HG03196 (cell line): Measurements from ENCODE around the gene NT5C1B.
"Not testable (repeated sequence)": the region's sequence is repeated elsewhere in the genome, so short reads cannot be mapped to it uniquely, and the experiment has no call there.

Source experiments
- ATAC-seq: cut with Tn5 transposase; IDR thresholded peaks from one replicate; pipeline ENCODE4 v1.9.1; 2021; ENCODE audit not compliant: unreplicated experiment

Gene NT5C1B

DNA sequence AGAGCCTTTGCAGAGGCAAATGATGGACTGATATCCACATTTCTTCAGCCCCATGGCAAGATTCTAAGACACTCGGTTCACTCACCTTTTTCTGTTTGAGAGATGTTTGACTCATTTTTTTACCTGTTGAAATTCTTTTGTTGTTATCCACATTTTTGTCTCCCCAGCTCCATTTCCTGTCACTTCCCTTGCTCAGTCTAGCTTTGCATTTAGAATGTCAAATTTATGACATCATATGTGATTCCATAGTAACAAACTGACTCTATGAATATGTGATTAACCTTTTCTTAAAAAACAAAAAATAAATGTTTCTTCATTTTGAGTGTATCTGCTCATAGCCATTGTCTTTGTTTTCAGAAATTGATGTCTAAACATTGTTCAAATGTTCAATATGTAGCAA is at the start of gene NT5C1B:
Gene NT5C1B, minus strand, starts transcription at position 216 of the 400 bp plus-strand sequence. Its CDS starts 101 bp downstream, at position 115.
- ATAC-seq, result no peak

DNA sequence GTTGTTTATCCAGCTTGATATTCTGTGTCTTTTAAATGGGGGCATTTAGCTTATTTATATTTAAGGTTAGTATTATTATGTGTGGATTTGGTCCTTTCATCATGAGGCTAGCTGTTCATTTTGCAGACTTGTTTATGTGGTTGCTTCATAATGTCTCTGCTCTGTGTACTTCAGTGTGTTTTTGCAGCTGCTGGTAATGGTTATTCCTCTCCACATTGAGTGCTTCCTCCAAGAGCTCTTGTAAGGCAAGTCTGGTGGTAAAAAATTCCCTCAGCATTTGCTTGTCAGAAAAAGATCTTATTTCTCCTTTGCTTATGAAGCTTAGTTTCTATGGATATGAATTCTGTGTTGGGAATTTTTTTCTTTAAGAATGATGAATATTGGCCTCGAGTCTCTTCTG is 47.8 kb upstream of the NT5C1B start:
- ATAC-seq, result no peak

DNA sequence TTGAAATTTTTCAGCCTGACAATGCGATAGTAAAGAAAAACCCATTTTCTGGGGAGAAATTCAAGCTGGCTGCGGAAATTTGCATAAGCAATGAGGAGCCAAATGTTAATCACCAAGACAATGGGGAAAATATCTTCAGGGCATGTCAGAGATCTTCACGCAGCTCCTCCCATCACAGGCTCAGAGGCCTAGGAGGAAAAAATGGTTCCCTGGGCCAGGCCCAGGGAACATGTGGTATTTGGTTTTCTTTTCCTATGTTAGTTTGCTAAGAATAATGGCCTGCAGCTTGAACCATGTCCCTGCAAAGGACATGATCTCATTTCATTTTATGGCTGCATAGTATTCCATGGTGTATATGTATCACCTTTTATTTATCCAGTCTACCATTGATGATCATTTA is 43.3 kb upstream of the NT5C1B start:
- not testable (repeated sequence) for ATAC-seq

DNA sequence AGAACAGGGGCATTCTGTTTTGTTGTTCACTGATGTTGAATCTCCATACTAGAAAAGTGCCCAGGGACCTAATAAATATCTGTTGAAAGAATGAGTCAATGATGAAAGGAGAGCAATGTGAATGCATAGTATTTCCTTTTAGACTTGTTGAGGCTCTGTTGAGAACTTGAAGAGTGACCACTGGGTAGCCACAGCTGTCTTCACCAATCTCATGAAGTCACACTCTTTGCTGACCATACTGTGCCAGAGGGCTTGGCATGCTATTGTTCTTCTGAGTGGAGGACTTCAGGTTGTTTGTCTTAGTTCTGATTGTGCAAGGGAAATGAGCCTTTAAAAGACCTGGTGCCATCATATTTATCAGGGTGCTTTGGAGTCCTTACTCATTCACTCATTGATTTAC is 41.6 kb upstream of the NT5C1B start:
- no peak for ATAC-seq

DNA sequence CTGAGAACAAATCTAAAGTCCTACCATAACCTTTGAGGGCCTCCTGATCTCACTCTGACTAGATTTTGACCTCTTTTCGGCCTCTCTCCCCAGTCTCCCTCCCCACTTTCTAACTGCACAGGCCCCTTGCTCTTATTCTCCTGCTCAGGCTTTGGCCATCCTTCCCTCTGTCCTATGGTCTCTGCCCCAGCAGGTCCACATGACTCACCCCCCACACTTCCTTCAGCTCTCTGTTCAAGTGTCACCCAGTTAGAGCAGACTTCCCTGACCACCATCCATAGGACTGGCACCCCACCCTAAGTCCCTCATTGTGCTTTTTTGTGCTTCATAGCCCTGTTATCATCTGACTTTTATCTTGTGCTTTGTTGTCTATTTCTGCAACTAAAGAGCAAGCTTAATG is 41.2 kb upstream of the NT5C1B start:
- no peak for ATAC-seq

DNA sequence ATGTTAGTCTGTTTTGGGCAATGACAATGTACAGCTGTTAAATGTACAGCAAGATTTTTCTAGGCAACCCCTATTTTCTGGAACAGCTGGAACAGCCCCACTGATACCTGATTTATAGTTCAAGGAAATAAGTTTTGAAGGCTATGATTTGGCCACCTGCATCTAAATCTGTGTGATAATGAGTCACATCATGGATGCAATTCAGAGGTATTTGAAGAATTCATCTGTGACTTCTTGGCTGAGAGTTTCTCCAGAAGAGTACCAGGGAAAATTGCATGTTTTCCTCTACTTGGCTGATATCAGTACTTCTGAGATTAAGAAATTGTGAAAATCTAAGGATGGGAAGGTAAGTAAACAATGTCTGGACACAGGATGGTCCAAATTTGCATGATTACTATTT is 40.7 kb upstream of the NT5C1B start:
- no peak for ATAC-seq

DNA sequence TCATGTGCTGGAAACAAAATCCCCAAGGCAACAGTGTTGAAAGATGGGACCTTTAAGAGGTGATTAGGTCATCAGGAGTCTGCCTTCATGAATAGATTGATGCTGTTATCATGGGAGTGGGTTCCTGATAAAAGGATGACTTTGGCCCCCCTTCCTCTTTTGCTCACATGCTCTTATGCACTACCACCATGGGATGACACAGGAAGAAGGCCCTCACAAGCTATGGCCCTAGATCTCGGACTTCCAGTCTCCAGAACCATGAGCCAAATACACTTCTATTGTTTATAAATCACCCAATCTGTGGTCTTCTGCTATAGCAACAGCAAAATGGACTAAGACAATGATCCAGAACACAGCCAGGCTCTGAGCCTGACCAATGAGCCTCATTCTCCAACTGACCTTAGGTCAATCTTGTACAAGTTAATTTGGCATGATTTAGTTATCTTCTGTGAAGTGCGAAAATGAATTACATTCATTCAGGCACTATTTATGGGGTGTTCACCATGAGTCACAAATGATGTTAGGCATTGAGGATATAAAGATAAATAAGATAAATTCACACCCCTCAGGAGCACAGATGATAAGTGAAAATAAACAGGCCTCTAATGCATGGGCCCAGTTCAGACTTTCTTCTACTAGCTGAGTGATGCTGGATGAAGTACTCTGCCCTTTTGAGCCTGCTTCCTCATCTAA is 37.7 kb upstream of the NT5C1B start:
- no peak for ATAC-seq

DNA sequence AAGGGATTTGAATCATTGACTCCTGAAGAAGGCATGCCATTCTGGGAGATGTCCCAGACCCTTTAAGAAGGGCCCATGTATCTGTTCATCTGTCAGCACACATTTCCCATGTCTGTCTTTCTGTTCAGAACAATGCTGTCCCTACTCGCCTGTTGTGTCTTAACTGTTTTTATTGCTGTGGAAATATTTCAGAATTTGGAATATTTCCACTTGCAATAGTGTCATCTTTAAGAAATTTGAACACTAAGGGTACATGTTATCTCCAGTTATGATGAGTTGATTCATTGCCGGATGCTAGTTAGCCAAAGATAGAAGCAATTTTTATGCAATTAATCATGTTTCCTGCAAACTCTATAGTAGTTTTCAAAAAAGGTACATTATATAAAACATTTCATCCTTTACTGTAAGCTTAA is 36.9 kb upstream of the NT5C1B start:
- no peak for ATAC-seq

DNA sequence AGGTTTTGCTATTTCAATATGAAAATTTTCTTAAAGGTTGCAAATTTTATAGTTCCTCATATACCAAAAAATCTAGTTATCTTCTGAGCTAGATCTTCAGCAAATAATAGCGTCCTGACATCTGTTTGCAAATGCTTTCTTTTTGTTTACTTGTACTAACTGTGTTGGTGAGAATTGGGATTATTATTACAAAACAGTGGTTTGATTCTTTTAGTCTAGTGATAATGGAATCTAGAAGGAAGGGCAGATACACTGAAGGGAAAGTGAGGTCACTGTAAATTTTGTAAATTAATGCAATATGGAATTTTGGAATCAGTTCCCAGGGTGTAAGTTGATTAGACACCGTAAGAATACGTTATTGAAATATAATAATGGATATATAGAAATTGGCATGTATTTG is 36.2 kb upstream of the NT5C1B start:
- ATAC-seq, result no peak

DNA sequence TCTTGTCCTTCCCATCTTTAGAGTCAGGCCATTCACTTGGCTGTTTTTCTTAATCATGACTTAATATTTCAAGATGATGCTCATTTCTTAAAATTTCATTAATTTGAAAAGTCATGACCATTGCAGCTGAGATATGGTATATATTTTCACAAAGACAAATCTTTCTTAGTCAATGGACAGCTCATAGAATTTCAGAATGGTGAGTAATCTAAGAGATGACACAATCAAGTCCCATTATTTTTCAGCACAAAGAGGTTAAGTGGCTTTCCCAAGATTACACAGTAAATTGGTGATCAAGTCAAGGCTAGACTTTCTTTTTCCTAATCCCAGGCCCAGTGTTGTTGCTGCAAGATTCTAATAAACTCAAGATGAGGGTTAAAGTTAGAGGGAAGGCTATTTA is 34.4 kb upstream of the NT5C1B start:
- no peak for ATAC-seq

DNA sequence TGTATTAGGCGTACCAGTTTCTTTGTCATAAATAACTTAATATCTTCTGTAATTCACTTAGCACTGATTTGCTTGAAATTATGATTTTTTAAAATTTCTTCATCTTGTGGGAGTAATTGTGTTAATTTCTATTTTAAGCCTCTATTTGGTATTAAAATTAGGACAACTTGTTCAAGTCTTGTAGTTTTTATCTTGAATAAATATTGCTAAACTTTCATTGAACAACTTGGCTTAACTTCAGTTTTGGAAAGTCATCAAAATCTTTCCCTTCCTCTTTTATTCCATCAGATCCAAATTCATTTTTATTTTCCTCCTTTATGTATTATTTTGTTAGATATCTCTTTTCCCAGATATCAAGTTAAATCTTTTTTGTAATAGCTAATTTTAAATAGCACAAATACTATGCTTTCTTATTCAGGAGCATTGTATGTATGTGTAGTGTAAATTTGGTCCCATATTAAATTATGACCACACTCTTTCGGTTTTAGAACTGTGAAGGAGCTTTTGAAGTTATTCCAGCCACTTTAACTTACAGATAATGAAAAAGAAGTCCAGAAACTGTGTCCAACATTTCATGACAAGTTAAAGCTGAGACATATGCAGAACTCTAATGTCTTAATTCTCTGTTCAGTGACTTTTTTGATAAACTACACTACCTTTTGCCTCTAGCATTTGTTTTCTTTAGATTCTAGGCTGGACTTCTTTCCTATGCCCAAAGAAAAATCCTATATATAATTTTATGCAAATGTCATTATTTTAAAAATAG is 31.7 kb upstream of the NT5C1B start:
- no peak for ATAC-seq

DNA sequence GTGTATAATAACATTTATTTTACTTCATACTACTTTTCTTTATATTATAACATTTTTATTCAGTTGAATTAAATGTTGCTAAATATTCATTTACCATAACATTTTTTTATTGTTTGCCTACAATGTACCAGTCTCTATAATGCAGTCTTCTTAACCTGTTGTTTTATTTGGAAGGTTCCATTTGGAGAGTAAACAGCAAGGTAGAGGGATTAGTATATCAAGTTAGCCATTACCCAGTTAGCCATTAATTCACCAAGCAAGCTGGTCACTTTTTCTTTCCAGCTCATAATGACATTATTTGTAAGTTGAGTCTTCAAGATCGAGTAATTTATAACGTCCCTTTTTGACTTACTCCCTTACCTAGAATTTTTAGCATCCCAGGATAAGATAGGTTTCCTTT is 29.7 kb upstream of the NT5C1B start:
- no peak for ATAC-seq

DNA sequence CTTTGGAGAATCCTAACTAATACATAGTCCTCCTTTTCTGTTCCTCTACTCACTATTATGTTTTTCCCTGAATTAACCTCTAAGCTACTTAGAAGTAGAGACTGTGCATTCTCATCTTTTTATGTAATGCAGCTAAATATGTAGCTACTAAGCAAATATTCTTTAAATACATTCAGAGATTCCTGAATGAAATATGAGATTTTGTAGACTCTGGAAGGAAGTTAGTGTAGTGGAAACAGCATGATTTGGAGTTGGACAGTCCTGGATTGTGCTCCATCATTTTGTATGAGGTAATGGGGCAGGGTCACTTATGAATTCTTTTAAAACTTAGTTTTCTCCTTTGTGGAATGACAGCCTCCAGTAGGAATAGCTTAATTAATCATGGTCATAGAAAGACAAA is 24.7 kb upstream of the NT5C1B start:
- no peak for ATAC-seq

DNA sequence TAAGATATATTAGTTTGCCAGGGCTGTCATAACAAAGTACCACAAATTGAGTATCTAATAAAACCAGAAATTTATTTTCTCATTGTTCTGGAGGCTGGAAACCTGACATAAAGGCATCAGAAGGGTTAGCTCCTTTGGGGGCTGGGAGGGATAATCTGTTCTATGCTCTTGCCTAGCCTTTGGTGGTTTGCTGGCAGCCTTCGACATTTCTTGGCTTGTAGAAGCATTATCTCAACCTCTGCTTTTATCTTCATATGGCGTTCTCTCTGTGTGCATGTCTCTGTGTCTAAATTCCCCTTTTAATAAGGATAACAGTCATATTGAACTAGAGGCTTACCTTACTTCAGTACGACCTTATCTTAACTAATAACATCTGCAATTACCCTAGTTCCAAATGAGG is 22.8 kb upstream of the NT5C1B start:
- ATAC-seq, result no peak

DNA sequence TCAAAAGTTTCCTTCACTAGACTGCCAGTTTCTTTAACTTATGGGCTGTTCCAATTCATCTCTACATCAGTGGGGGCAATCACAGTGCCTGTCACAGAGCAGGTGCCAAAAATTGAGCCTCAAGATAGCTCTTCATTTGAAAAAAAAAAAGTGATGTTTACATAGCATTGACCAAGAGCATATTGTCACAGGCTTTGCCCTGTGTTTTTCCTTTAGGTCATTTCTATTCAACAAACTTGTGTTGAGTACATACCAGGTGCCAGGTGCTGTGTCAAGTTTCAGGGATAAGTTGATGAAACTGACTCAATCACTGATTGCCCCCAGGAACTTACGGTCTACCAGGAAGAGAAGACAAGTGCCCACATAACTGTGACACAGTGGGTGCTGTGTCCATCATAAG is 22.2 kb upstream of the NT5C1B start:
- ATAC-seq, result no peak

DNA sequence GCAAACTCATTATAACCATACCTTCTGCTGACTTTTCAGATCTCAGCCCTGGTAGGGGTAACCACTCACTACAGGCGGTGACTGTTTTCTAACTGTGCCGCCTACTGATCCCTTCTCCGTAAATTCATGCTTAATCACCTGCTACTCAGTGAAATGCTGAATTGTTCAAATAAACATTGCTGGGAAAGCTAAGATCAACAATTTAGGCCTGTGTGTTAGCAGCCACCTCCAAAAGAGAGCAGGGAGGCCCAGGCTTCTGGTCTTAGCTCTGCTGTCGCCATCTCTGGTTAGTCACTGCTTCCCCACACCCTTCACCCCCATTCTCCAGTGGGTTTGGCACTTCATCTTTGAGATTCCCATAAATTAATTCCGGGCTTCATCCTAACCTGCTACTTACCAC is 21.8 kb upstream of the NT5C1B start:
- ATAC-seq, result no peak

DNA sequence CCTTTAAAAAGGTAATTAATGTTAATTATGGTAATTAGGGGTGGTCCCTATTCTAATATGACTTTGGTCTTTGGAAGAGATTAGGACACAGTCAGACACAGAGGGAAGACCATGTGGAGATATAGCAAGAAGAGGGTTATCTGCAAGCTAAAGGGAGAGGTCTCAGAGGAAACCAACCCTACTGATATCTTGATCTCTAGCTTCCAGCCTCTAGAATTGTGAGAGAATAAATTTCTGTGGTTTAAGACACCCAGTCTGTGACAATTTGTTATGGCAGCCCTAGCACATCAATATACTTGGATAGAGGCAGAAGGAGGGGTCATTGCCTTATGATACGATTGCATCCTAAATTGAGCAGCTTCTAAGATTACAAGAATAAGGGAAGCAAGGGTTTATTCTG is 21.3 kb upstream of the NT5C1B start:
- no peak for ATAC-seq

DNA sequence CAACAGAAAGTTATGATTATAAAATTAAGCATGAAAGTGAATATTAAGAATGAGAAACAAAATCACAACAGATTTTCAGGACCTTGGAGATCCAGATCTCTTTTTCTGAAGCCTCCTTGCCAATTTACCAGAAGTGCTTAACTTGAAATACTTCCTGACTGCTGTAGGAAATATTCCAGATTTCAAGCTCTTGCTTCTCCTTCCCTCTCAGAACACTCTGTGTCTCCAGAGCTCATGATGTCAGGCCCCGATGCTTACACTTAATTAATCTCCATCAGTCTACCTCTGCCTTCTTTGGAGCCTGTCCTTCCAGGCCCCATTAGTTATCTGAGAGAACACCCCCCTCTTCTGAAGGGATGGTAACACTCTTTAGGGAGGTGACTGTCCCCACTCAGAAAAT is 20.7 kb upstream of the NT5C1B start:
- ATAC-seq, result no peak

DNA sequence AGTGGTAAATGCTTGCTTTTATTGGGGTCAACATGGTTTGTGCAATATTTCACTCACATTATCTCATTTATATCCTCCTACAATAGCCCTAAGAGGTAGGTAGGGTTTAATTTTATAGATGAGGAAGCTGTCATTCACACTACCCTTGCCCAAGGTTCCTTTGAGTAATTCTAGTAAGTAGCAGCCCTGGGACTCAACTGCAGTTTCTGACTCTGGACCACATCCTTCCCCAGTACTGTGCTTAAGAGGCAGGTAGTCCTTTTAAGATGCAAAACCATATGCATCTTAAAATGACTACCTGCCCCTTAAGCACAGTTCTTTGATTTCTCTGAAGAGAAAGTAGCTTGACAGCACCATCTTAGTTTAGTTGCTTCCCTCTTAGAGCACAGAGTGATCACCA is 15.7 kb upstream of the NT5C1B start:
- no peak for ATAC-seq

DNA sequence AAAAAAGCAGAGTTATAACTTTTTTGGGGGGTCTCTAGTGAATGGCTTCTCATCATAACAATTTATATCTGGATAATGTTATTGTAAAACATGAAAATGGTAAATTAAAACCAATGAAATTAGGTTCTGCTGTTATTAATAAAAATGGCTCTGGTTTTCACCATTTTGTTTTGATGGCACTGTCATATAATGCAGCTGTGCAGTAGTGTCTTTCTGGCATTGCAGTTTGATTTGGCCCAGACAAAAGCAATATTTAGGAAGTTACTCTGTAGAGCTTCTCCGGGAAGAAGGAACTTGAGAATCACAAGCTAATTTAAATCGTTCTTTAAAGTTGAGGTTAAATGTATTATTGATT is 15.1 kb upstream of the NT5C1B start:
- ATAC-seq, result no peak

DNA sequence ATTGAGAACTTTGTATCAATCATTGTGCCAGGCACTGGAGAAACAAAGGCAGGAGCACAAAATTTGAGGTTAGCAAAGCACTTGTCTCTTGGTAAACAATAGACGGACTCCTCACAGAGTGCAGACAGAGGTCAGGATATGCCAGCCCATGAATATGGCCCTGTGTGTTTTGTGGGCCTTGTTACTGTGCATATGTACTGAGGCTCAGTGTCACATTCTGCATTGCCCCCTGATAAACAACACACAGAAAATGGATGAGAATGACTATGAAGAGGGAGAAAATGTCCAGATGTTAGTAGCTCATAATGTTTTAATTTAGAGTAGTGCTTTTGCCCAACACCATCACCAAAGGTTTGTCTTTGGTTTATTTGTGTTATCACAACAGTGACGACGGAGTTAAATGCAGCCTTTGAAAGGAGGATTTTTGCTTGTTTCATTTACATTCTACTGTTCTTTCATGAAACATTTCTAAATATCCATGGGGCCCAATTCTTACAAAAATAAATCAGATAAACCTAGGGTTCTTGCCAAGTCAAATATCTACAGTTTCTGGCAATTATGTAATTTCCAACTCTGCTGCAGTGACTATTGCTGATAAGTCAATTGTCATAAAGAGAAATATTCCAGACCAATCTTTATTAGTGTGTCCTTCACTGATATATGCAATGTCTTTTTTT is 14.6 kb upstream of the NT5C1B start:
- ATAC-seq, result no peak

DNA sequence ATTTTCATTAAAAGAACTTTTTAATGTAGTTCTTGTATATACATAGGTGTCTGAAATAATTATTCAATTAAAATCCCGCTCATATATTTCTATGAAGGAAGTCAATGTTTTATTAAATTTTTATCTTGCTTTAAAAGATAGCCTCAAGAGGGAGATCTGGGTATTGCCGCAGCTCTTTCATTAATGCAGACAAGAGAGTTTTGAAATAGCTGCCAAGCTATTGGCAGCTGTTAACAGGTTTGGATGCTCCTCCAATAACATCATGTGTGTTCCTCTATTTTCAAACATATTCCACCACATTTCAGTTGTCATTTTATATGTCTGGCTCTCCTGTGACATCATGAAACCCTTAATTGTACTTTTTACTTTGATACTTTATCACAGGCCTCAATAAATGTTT is 12.9 kb upstream of the NT5C1B start:
- ATAC-seq, result no peak
